Measurements from ENCODE around the gene ROCK2. TPM values are rescaled to one million over a fixed set of nuclear protein-coding genes. Genes with fewer than 3 reads are reported as not detected.
A peak's percentile ranks its signal among the peaks of the same experiment; 100 is the strongest.
"Not testable (repeated sequence)": the region's sequence is repeated elsewhere in the genome, so short reads cannot be mapped to it uniquely, and the experiment has no call there.

The ROCK2 gene
- total RNA-seq, 1 donor from 2014 or later = 84.5 TPM

GRCh38 chr2:11179196-11179595, 165.2 kb downstream of the ROCK2 start:
- no peak for DNase-seq (ENCODE audit: low spot score)

GRCh38 chr2:11177871-11178690, 166.4 kb downstream of the ROCK2 start:
- no peak for DNase-seq (ENCODE audit: low spot score)

GRCh38 chr2:11175293-11175795, 169.1 kb downstream of the ROCK2 start:
- DNase-seq (ENCODE audit: low spot score) = no peak

GRCh38 chr2:11174222-11174621, 170.2 kb downstream of the ROCK2 start:
- DNase-seq (ENCODE audit: low spot score) = no peak

- DNase-seq (ENCODE audit: low spot score) = no peak
Observed at GRCh38 chr2:11169333-11169732, 175.1 kb downstream of the ROCK2 start.

- DNase-seq (ENCODE audit: low spot score) = no peak
Observed at GRCh38 chr2:11168488-11168887, 175.9 kb downstream of the ROCK2 start.

- no peak for DNase-seq (ENCODE audit: low spot score)
Observed at GRCh38 chr2:11166476-11166875, 178.0 kb downstream of the ROCK2 start.

- not testable (repeated sequence) for DNase-seq (ENCODE audit: low spot score)
Observed at GRCh38 chr2:11165046-11165445, 179.4 kb downstream of the ROCK2 start.

- no peak for DNase-seq (ENCODE audit: low spot score)
Observed at GRCh38 chr2:11163439-11164317, 180.8 kb downstream of the ROCK2 start.

- no peak for DNase-seq (ENCODE audit: low spot score)
Observed at GRCh38 chr2:11161747-11162146, 182.7 kb downstream of the ROCK2 start.

- no peak for DNase-seq (ENCODE audit: low spot score)
Observed at GRCh38 chr2:11160731-11161455, 183.5 kb downstream of the ROCK2 start.

GRCh38 chr2:11160256-11160655, 184.2 kb downstream of the ROCK2 start:
- DNase-seq (ENCODE audit: low spot score) = no peak

GRCh38 chr2:11159574-11160170, 184.8 kb downstream of the ROCK2 start:
- no peak for DNase-seq (ENCODE audit: low spot score)

GRCh38 chr2:11158916-11159573, 185.4 kb downstream of the ROCK2 start:
- DNase-seq (ENCODE audit: low spot score) = no peak

- DNase-seq (ENCODE audit: low spot score) = no peak
Observed at GRCh38 chr2:11157731-11158130, 186.7 kb downstream of the ROCK2 start.

- DNase-seq (ENCODE audit: low spot score) = no peak
Observed at GRCh38 chr2:11157296-11157695, 187.1 kb downstream of the ROCK2 start.

GRCh38 chr2:11156396-11157075, 187.9 kb downstream of the ROCK2 start:
- DNase-seq (ENCODE audit: low spot score) = no peak

GRCh38 chr2:11155381-11156035, 188.9 kb downstream of the ROCK2 start, which contains the start of gene SLC66A3:
TSS of gene SLC66A3 (plus strand) at chr2:11155467. CDS start at chr2:11155547, 80 bp downstream.
- no peak for DNase-seq (ENCODE audit: low spot score)

GRCh38 chr2:11154923-11155380, 189.5 kb downstream of the ROCK2 start:
- DNase-seq (ENCODE audit: low spot score) = peak; percentile 99
